Activated CD4-positive, alpha-beta memory T cell treated with anti-CD3 and anti-CD28 coated beads for 36 hours (primary cell): ENCODE results near the gene PRR5. TPM values are rescaled to one million over a fixed set of nuclear protein-coding genes. Genes with fewer than 3 reads are reported as not detected.
"Not testable (repeated sequence)": the region's sequence is repeated elsewhere in the genome, so short reads cannot be mapped to it uniquely, and the experiment has no call there.

Source experiments
- CTCF ChIA-PET: fragments of 350-600 bp; sonication (Branson Sonifier 250); formaldehyde crosslinking; loops from one replicate; lab custom pipeline; 2021; ENCODE audit warnings: antibody characterized with exemption, inconsistent platforms; lab: Charles Lee
- POLR2A ChIA-PET: fragments of 350-600 bp; sonication (Branson Sonifier 250); formaldehyde crosslinking; loops from one replicate; lab custom pipeline; 2021; ENCODE audit warnings: antibody characterized with exemption; lab: Charles Lee
- DNase-seq: peaks from one replicate; pipeline ENCODE4 v3.0.0-alpha.2; 2020
- H3K27ac Mint-ChIP-seq: one replicate; pipeline ENCODE4 v1.8.0; 2021; ENCODE audit warnings: mixed read lengths
- H3K27me3 Mint-ChIP-seq: one replicate; pipeline ENCODE4 v1.8.0; 2021; ENCODE audit warnings: mixed read lengths
- H3K36me3 Mint-ChIP-seq: one replicate; pipeline ENCODE4 v1.8.0; 2021; ENCODE audit warnings: mixed read lengths
- H3K4me1 Mint-ChIP-seq: one replicate; pipeline ENCODE4 v1.8.0; 2021; ENCODE audit warnings: low read depth, mixed read lengths
- H3K4me3 Mint-ChIP-seq: one replicate; pipeline ENCODE4 v1.8.0; 2021; ENCODE audit warnings: mild to moderate bottlenecking, mixed read lengths
- H3K9me3 Mint-ChIP-seq: one replicate; pipeline ENCODE4 v1.8.0; 2021; ENCODE audit warnings: mixed read lengths
- intact Hi-C: fragments of 100-400 bp; cut with micrococcal nuclease; formaldehyde crosslinking; loops from one replicate; pipeline ENCODE4 v1.15.1; 2023
- total RNA-seq, 2 experiments: library from RNA; stranded (reverse); gene quantifications; one replicate each; pipeline ENCODE4 v1.2.3, GENCODE V29; 2021

Gene PRR5
- total RNA-seq, 2 experiments from 2014 or later: 10.3 to 11.8 TPM

DNA sequence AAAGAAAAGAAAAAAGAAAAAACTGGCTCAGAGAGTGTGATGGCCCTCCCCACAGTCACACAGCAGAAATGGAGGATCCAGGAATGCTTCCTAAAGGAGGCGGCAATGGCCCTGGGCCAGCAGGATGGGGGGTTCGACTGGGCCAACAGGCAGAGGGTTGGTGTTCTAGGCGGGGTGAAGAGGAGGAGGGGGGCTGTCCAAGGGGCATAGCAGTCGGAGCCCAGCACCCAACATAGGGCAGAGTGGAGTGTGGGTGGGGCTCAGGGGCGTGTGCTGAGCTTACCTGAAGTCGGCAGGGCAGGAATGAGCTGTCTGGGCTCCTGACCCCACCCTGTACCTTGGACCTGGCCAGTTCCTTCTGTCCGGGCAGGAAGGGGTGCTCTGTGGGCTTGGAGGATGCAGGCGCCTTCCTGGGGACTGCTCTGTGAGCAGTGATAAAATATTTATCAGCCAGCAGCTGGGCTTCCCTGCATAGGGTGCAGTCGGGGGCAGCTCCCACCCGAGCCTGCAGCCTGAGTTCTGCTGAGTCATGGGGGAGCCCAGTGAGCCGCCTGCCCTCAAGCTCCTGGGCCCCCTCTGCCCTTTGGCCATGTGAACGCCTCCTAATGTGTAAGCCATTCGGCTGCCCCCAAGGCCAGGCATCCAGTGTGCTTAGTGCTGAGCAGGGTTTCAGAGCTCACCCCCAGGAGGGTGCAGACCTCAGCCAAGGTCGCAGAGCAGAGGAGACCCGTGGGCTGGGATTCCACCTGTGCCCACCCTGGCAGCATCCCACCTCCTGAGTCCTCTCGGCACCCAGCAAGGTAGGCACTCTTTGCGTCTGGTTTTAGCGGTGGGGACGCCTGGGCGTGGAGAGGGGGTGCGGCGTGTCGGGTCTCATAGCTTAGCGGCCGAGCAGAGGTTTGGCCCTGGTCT, 25.3 kb upstream of the PRR5 start:
- ChIA-PET CTCF (interaction anchor here (0.7 to 1.7 kb wide), 2 partner anchors 8 to 21 kb away, joined by 3 to 11 read pairs; no protein-coding TSS in a partner anchor), POLR2A (no interaction called here)
- intact Hi-C loops: no loop called here
- peaks cover 14% of the 10 kb centered on the region for H3K4me1 Mint-ChIP-seq
- no peak for DNase-seq
- no peaks in the 10 kb centered on the region for H3K9me3 Mint-ChIP-seq
- H3K27ac Mint-ChIP-seq: no peak overlapping the region
- no peaks in the 10 kb centered on the region for H3K36me3 Mint-ChIP-seq
- H3K4me3 Mint-ChIP-seq: no peak overlapping the region
- no peaks in the 10 kb centered on the region for H3K27me3 Mint-ChIP-seq

DNA sequence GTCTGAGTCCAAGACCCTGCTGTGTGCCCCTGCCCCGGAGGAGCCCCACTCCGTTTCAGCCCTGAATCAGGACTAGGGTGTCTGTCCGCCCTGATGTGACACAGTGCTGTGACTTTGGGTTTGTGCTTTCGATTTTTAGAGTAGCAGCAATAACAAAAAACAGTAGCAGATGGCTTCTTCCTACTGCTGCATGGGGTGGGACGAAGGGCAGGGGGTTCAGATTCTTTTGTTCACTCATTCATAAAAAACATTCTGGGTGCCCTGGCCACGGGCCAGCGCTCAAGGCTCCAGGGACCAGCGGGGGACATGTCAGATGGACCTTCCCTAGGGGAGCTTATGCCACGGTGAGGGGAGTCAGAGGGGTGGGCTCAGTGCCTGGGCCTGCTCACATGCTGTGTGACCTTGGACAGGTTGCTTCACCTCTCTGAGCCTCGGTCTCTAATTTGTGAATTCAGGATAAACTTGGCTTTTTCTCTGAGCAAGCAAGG, 24.6 kb upstream of the PRR5 start:
- Mint-ChIP-seq H3K27ac (no peak overlapping the region), H3K4me1 (peaks cover 17% of the 10 kb centered on the region), H3K36me3 (no peaks in the 10 kb centered on the region), H3K4me3 (no peak overlapping the region), H3K27me3 (no peaks in the 10 kb centered on the region), H3K9me3 (no peaks in the 10 kb centered on the region)
- DNase-seq: no peak
- intact Hi-C loops: no loop called here
- ChIA-PET POLR2A (no interaction called here), CTCF (interaction anchor here (1.0 kb wide), 1 partner anchor 12 kb away, joined by 3 read pairs; no protein-coding TSS in a partner anchor)

- Mint-ChIP-seq H3K27ac (no peak overlapping the region), H3K4me1 (peaks cover 23% of the 10 kb centered on the region), H3K27me3 (no peaks in the 10 kb centered on the region), H3K9me3 (no peaks in the 10 kb centered on the region), H3K4me3 (no peak overlapping the region), H3K36me3 (no peaks in the 10 kb centered on the region)
- no peak for DNase-seq
- POLR2A ChIA-PET: no interaction called here
- CTCF ChIA-PET: interaction anchor here (1.0 kb wide), 1 partner anchor 11 kb away, joined by 3 read pairs; no protein-coding TSS in a partner anchor
- intact Hi-C loops: no loop called here
These were observed 24.0 kb upstream of the PRR5 start for GRCh38 chr22:44677871-44678555.

DNA sequence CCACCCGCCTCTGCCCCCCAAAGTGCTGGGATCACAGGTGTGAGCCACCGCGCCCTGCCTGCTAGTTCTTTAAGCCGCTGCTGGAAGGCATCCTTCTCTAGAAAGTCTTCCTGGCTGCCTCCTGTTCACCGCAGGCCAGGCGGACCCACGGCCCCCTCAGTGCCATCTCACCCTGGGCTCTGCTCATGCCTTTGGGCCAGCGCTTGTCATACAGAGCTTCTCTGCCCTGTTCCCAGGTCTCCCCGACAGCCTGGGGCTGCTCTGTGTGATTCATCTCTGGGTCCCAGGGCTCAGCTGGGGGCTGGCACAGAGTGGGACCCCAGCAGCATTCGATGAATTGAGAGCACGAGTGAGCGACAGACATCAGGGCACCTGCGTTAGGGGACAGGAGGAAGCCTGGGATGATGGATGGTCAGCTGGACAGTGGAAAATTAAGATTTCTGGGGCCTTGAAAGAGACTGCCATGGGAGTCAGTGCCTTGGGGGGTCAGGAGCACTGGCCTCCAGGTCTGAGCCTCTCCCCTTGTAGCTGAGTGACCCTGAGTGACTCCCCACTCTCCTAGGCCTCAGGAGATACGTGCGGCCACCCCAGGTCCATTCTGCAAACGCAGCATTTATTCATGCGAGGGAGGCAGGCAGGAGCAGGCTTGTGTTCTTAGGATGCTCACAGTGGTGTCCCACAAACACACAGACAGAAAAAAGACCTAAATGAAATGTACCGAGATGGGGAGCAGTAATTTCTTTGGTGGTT, 23.3 kb upstream of the PRR5 start:
- H3K27ac Mint-ChIP-seq: no peak overlapping the region

DNA sequence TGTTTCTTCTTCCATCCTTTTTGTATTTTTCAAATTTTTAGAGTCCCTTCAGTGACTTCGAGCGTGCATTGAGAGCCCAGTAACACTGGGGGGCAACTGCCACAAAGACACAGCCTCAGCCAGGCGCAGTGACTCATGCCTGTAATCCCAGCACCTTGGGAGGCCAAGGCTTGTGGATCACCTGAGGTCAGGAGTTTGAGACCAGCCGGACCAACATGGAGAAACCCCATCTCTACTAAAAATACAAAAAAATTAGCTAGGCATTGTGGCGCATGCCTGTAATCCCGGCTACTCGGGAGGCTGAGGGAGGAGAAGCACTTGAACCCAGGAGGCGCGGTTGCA, 22.7 kb upstream of the PRR5 start:
- intact Hi-C loops, H3K36me3 Mint-ChIP-seq, H3K27me3 Mint-ChIP-seq, H3K9me3 Mint-ChIP-seq, CTCF ChIA-PET, POLR2A ChIA-PET, H3K4me3 Mint-ChIP-seq, DNase-seq, H3K27ac Mint-ChIP-seq: not testable (repeated sequence)
- H3K4me1 Mint-ChIP-seq: peaks cover 32% of the 10 kb centered on the region

More for the DNA sequence above, 23.3 kb upstream of the PRR5 start:
- ChIA-PET POLR2A (no interaction called here), CTCF (no interaction called here)
- no peak for DNase-seq
- intact Hi-C loops: no loop called here
- Mint-ChIP-seq H3K4me1 (peaks cover 28% of the 10 kb centered on the region), H3K27me3 (no peaks in the 10 kb centered on the region), H3K9me3 (no peaks in the 10 kb centered on the region), H3K4me3 (no peak overlapping the region), H3K36me3 (no peaks in the 10 kb centered on the region)

DNA sequence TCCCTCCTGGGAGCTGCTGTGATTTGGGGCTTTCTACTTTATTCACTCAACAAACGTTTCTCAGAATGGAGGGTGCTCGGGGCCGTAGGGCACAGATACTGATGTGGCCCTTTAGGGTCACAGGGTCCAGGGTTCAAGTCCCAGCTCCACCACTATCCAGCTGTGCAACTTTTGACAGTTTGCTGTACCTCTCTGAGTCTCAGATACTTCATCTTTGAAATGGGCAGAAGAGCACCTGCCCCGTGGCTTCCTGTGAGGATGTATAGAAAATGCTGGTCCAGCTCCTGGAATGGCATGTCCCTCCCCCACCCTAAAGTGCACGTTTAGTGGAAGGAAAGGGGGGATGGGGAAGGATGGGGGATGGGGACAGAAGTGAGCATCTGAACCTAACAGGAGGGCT, 21.9 kb upstream of the PRR5 start:
- no peaks in the 10 kb centered on the region for H3K9me3 Mint-ChIP-seq
- ChIA-PET POLR2A (no interaction called here), CTCF (no interaction called here)
- H3K4me3 Mint-ChIP-seq: no peak overlapping the region
- H3K27me3 Mint-ChIP-seq: no peaks in the 10 kb centered on the region
- intact Hi-C loops: loop anchor here (5.0 kb wide), 2 partner anchors 183 to 498 kb away; partner anchors contain the start of genes PARVG and RTL6
- H3K4me1 Mint-ChIP-seq: peaks cover 40% of the 10 kb centered on the region
- no peaks in the 10 kb centered on the region for H3K36me3 Mint-ChIP-seq
- H3K27ac Mint-ChIP-seq: no peak overlapping the region
- DNase-seq: no peak

GRCh38 chr22:44680481-44680894, 21.5 kb upstream of the PRR5 start:
- ChIA-PET POLR2A (no interaction called here), CTCF (no interaction called here)
- H3K4me1 Mint-ChIP-seq: peaks cover 44% of the 10 kb centered on the region
- H3K27ac Mint-ChIP-seq: no peak overlapping the region
- no peaks in the 10 kb centered on the region for H3K27me3 Mint-ChIP-seq
- H3K36me3 Mint-ChIP-seq: no peaks in the 10 kb centered on the region
- intact Hi-C loops: loop anchor here (5.0 kb wide), 2 partner anchors 183 to 498 kb away; partner anchors contain the start of genes PARVG and RTL6
- H3K4me3 Mint-ChIP-seq: no peak overlapping the region
- H3K9me3 Mint-ChIP-seq: no peaks in the 10 kb centered on the region
- DNase-seq: no peak

DNA sequence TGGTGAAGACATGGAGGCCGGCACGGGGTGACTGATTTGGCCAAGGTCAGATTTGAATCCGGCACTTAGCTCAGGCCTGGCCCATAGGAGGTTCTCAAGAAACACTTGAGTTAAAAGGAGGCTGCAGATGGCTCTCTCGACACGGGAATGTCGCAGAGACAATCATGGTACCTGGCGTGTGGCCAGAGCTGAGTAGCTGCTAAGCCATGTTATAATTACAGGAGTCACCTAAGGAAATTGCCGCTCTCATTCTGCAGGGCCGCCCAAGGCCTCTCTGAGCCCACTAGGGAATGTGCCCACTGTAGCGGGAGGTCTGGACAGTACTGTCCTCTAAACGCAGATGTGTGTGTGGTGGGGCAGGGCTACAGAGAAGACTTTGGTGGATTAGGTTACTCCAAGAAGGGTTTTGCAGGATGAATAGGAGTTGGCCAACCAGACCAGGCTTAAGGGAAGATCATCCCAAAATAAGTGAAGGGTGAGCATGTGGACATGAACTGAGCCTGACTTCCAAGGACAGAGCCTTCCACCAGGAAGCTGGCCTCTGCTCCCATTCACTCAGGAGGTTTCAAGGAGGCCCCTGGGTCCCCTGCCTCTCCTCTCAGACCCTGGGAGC, 19.3 kb upstream of the PRR5 start:
- Mint-ChIP-seq H3K36me3 (no peaks in the 10 kb centered on the region), H3K27ac (no peak overlapping the region), H3K4me3 (no peak overlapping the region), H3K27me3 (no peaks in the 10 kb centered on the region), H3K9me3 (no peaks in the 10 kb centered on the region), H3K4me1 (peaks cover 47% of the 10 kb centered on the region)
- POLR2A ChIA-PET: interaction anchor here (1.0 kb wide), 1 partner anchor 18 kb away, joined by 4 read pairs; no protein-coding TSS in a partner anchor
- DNase-seq: no peak
- intact Hi-C loops: loop anchor here (5.0 kb wide), 2 partner anchors 185 to 500 kb away; partner anchors contain the start of genes PARVG and RTL6
- CTCF ChIA-PET: no interaction called here

- Mint-ChIP-seq H3K9me3 (no peaks in the 10 kb centered on the region), H3K4me3 (no peak overlapping the region), H3K4me1 (peaks cover 47% of the 10 kb centered on the region), H3K27ac (no peak overlapping the region), H3K27me3 (no peaks in the 10 kb centered on the region), H3K36me3 (no peaks in the 10 kb centered on the region)
- CTCF ChIA-PET: no interaction called here
- peak; percentile 79 for DNase-seq
- intact Hi-C loops: loop anchor here (5.0 kb wide), 2 partner anchors 186 to 501 kb away; partner anchors contain the start of genes PARVG and RTL6
- POLR2A ChIA-PET: no interaction called here
These were observed 18.8 kb upstream of the PRR5 start for GRCh38 chr22:44683237-44683636.

DNA sequence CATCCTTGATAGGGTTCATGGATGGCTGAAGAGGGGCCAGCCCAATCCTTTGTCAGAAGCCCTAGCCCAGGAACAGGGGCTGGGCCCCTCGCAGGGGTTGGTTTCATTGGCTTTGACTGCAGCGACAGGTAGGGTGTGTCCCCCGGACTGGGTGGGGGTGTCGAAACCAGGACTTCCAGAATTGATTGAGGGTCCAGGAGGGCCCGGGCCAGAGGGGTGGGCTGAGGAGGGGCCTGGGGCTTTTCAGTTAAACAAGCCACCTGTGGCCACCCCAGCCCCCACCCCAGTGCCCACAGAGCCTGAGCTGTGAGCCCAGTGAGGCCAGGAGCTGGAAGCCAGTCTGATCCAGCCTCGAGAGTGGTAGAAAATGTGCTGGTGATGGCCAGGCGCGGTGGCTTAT, 18.1 kb upstream of the PRR5 start:
- no peak overlapping the region for H3K4me3 Mint-ChIP-seq
- peaks cover 47% of the 10 kb centered on the region for H3K4me1 Mint-ChIP-seq
- no peak overlapping the region for H3K27ac Mint-ChIP-seq
- intact Hi-C loops: loop anchor here (2.0 to 5.0 kb wide), 4 partner anchors 17 to 502 kb away; partner anchors contain the start of genes PARVG and RTL6
- ChIA-PET POLR2A (no interaction called here), CTCF (interaction anchor here (1.3 to 2.5 kb wide), 10 partner anchors 10 to 53 kb away, joined by 4 to 21 read pairs (median 12); no protein-coding TSS in a partner anchor)
- no peaks in the 10 kb centered on the region for H3K36me3 Mint-ChIP-seq
- DNase-seq: no peak
- H3K27me3 Mint-ChIP-seq: no peaks in the 10 kb centered on the region
- no peaks in the 10 kb centered on the region for H3K9me3 Mint-ChIP-seq
